SH-SY5Y (cell line): ENCODE measurements around the gene ZDHHC11B.

Experiments
- GATA2 ChIP-seq: IDR thresholded peaks from 2 replicates; pipeline ENCODE4 v1.6.1; 2011; ENCODE audit warnings: mild to moderate bottlenecking, low read depth, low read length
- GATA3 ChIP-seq: IDR thresholded peaks from 2 replicates; pipeline ENCODE4 v1.6.1; 2011; ENCODE audit warnings: low read depth, mild to moderate bottlenecking, low read length, moderate library complexity

DNA sequence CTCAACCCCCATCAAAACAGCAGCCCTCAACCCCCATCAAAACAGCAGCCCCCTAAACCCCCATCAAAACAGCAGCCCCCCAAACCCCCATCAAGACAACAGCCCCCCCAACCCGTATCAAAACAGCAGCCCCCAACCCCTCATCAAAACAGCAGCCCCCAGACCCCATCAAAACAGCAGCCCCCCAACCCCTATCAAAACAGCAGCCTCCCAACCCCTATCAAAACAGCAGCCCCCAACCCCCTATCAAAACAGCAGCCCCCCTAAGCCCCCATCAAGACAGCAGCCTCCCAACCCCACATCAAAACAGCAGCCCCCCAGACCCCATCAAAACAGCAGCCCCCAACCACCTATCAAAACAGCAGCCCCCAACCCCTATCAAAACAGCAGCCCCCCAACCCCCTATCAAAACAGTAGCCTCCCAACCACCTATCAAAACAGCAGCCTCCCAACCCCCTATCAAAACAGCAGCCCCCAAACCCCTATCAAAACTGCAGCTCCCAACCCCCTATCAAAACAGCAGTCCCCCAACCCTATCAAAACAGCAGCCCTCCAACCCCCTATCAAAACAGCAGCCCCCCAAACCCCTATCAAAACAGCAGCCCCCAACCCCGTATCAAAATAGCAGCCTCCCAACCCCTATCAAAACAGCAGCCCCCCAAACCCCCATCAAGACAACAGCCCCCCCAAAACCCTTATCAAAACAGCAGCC is 92.6 kb downstream of the ZDHHC11B start:
- TF ChIP-seq GATA3 (no peak), GATA2 (no peak)
